HG03139 (cell line): ENCODE data around the gene TCFL5.

ENCODE experiments used
- ATAC-seq: cut with Tn5 transposase; IDR thresholded peaks from one replicate; pipeline ENCODE4 v1.9.1; 2021; ENCODE audit not compliant: unreplicated experiment

TCFL5 gene

GRCh38 chr20:62800314-62801259 is 61.0 kb downstream of the TCFL5 start:
- no peak for ATAC-seq

- no peak for ATAC-seq
Observed at GRCh38 chr20:62799873-62800272, 61.7 kb downstream of the TCFL5 start.

GRCh38 chr20:62799459-62799858 is 62.2 kb downstream of the TCFL5 start:
- ATAC-seq, result no peak

- ATAC-seq, result no peak
Observed at GRCh38 chr20:62799036-62799435, 62.6 kb downstream of the TCFL5 start.

- ATAC-seq, result no peak
Observed at GRCh38 chr20:62797671-62798532, 63.7 kb downstream of the TCFL5 start.

GRCh38 chr20:62796699-62797491 is 64.7 kb downstream of the TCFL5 start:
- no peak for ATAC-seq

- ATAC-seq, result no peak
Observed at GRCh38 chr20:62795023-62795761, 66.4 kb downstream of the TCFL5 start.

- peak; percentile 46 for ATAC-seq
Observed at GRCh38 chr20:62794007-62794724, 67.5 kb downstream of the TCFL5 start.

GRCh38 chr20:62793757-62794006 is 67.9 kb downstream of the TCFL5 start:
- no peak for ATAC-seq

GRCh38 chr20:62792940-62793756 is 68.5 kb downstream of the TCFL5 start:
- no peak for ATAC-seq

GRCh38 chr20:62792182-62792939 is 69.3 kb downstream of the TCFL5 start:
- no peak for ATAC-seq

GRCh38 chr20:62791301-62792181 is 70.1 kb downstream of the TCFL5 start:
- no peak for ATAC-seq
